ENCODE results near the gene GLT8D1. TPM values are rescaled to one million over a fixed set of nuclear protein-coding genes. Genes with fewer than 3 reads are reported as not detected.

GLT8D1 gene
- total and polyA plus RNA-seq, 2 of the 13 experiments (the other 11 are each of a cell fraction or from before 2014, with no cell fraction given): 110 to 121 TPM

GRCh38 chr3:52704611-52705437 is 767 bp downstream of the GLT8D1 start (continued):
- no peak for TF ChIP-seq ETS1 (CRISPR knock-in tag; IDR thresholded peaks at IDR 0.05)
- peak; percentile 79 for TF ChIP-seq ZNF331 (CRISPR knock-in tag; IDR thresholded peaks at IDR 0.05)
- TF ChIP-seq ZNF350 (CRISPR knock-in tag; IDR thresholded peaks at IDR 0.05; ENCODE audit: borderline replicate concordance, low read depth): peak; percentile 82
- no peak for TF ChIP-seq ZNF543 (CRISPR knock-in tag; IDR thresholded peaks at IDR 0.05)
- peak; percentile 40; the same call in 1 of the 2 replicates for TF ChIP-seq ZNF564 (CRISPR knock-in tag; IDR thresholded peaks at IDR 0.05)
- no peak; the same call in 1 of the 2 replicates for TF ChIP-seq ZNF784 (CRISPR knock-in tag; IDR thresholded peaks at IDR 0.05; ENCODE audit: borderline replicate concordance)
- TF ChIP-seq ZFP82 (CRISPR knock-in tag; IDR thresholded peaks at IDR 0.05; ENCODE audit: borderline replicate concordance): no peak
- no peak for TF ChIP-seq ZFP41 (CRISPR knock-in tag; IDR thresholded peaks at IDR 0.05; ENCODE audit: borderline replicate concordance)
- TF ChIP-seq, protein P1, sequence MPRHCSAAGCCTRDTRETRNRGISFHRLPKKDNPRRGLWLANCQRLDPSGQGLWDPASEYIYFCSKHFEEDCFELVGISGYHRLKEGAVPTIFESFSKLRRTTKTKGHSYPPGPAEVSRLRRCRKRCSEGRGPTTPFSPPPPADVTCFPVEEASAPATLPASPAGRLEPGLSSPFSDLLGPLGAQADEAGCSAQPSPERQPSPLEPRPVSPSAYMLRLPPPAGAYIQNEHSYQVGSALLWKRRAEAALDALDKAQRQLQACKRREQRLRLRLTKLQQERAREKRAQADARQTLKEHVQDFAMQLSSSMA (CRISPR knock-in tag; IDR thresholded peaks at IDR 0.05): no peak
- TF ChIP-seq TBP (CRISPR knock-in tag; IDR thresholded peaks at IDR 0.05): no peak
- TF ChIP-seq MAFK (conservative IDR thresholded peaks at IDR 0.05 in 1 of 2, IDR thresholded peaks at IDR 0.05 in 1 of 2; ENCODE audit: low read length in 2 of 2): no peak
- TF ChIP-seq ZUFSP (CRISPR knock-in tag; IDR thresholded peaks at IDR 0.05; ENCODE audit: borderline replicate concordance): no peak
- TF ChIP-seq TMF1 (CRISPR knock-in tag; IDR thresholded peaks at IDR 0.05; ENCODE audit: low read depth): no peak
- no peak for TF ChIP-seq NAIF1 (CRISPR knock-in tag; IDR thresholded peaks at IDR 0.05; ENCODE audit: borderline replicate concordance)
- no peak for TF ChIP-seq AGO2 (optimal IDR thresholded peaks at IDR 0.05; ENCODE audit: low read depth, low read length)
- no peak for TF ChIP-seq CENPBD1 (CRISPR knock-in tag; IDR thresholded peaks at IDR 0.05; ENCODE audit: borderline replicate concordance, low read depth)
- TF ChIP-seq SRSF4 (IDR thresholded peaks at IDR 0.05; ENCODE audit: low read depth, low read length, poor library complexity, severe bottlenecking): no peak
- peak; percentile 86 for TF ChIP-seq MIER3 (CRISPR knock-in tag; IDR thresholded peaks at IDR 0.05; ENCODE audit: borderline replicate concordance)
- peak; percentile 84 for TF ChIP-seq HDAC1 (CRISPR knock-in tag; IDR thresholded peaks at IDR 0.05)
- no peak for TF ChIP-seq HCFC1 (IDR thresholded peaks at IDR 0.05; ENCODE audit: low read depth, low read length)
- no peak for TF ChIP-seq MLLT10 (CRISPR knock-in tag; IDR thresholded peaks at IDR 0.05)

All from HepG2 (cell line).